HG02610 (cell line): Measurements from ENCODE around the gene CXCL11.
"Not testable (repeated sequence)": the region's sequence is repeated elsewhere in the genome, so short reads cannot be mapped to it uniquely, and the experiment has no call there.

Source experiments
- ATAC-seq: cut with Tn5 transposase; IDR thresholded peaks from one replicate; pipeline ENCODE4 v1.9.1; 2021; ENCODE audit warnings: mild to moderate bottlenecking, moderate library complexity; ENCODE audit not compliant: unreplicated experiment

CXCL11 gene

GRCh38 chr4:76003035-76003434 is 32.8 kb downstream of the CXCL11 start:
- ATAC-seq, result no peak

GRCh38 chr4:76002176-76002575 is 33.7 kb downstream of the CXCL11 start:
- ATAC-seq, result no peak

- no peak for ATAC-seq
These were observed 34.2 kb downstream of the CXCL11 start for GRCh38 chr4:76001700-76002099.

- ATAC-seq, result no peak
These were observed 35.6 kb downstream of the CXCL11 start for GRCh38 chr4:76000279-76000678.

- not testable (repeated sequence) for ATAC-seq
These were observed 37.2 kb downstream of the CXCL11 start for GRCh38 chr4:75998525-75999147.

- ATAC-seq, result no peak
These were observed 37.9 kb downstream of the CXCL11 start for GRCh38 chr4:75997946-75998345.

GRCh38 chr4:75997081-75997480 is 38.8 kb downstream of the CXCL11 start:
- no peak for ATAC-seq

- no peak for ATAC-seq
These were observed 40.1 kb downstream of the CXCL11 start for GRCh38 chr4:75995727-75996126.

- no peak for ATAC-seq
These were observed 43.4 kb downstream of the CXCL11 start for GRCh38 chr4:75992462-75992861.

- no peak for ATAC-seq
These were observed 45.9 kb downstream of the CXCL11 start for GRCh38 chr4:75989846-75990528.

- no peak for ATAC-seq
These were observed 50.8 kb downstream of the CXCL11 start for GRCh38 chr4:75985116-75985515.
